GM12864 (cell line): ENCODE data around the gene GLO1.

Source experiments
- DNase-seq: peaks from one replicate; pipeline ENCODE4 v3.0.0-alpha.2; 2011; ENCODE audit warnings: low read depth
- H3K4me3 ChIP-seq: 2 replicates; pipeline ENCODE4 v1.5.1; 2011; ENCODE audit warnings: mild to moderate bottlenecking, low read depth, low read length, control low read depth
- TF ChIP-seq, protein P1 (sequence below): IDR thresholded peaks from 2 replicates; pipeline ENCODE4 v1.5.1; 2011; ENCODE audit warnings: low read depth, mild to moderate bottlenecking, moderate library complexity, low read length, control low read depth, inconsistent platforms; ENCODE audit errors: missing control alignments

GLO1 gene

GRCh38 chr6:38632490-38632889, 70.5 kb downstream of the GLO1 start:
- TF ChIP-seq, protein P1, sequence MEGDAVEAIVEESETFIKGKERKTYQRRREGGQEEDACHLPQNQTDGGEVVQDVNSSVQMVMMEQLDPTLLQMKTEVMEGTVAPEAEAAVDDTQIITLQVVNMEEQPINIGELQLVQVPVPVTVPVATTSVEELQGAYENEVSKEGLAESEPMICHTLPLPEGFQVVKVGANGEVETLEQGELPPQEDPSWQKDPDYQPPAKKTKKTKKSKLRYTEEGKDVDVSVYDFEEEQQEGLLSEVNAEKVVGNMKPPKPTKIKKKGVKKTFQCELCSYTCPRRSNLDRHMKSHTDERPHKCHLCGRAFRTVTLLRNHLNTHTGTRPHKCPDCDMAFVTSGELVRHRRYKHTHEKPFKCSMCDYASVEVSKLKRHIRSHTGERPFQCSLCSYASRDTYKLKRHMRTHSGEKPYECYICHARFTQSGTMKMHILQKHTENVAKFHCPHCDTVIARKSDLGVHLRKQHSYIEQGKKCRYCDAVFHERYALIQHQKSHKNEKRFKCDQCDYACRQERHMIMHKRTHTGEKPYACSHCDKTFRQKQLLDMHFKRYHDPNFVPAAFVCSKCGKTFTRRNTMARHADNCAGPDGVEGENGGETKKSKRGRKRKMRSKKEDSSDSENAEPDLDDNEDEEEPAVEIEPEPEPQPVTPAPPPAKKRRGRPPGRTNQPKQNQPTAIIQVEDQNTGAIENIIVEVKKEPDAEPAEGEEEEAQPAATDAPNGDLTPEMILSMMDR, result no peak
- H3K4me3 ChIP-seq, result no peak overlapping the region
- DNase-seq, result no peak

- DNase-seq, result no peak
- H3K4me3 ChIP-seq, result no peak overlapping the region
- TF ChIP-seq, protein P1, result no peak
Observed at GRCh38 chr6:38631186-38631783, 71.7 kb downstream of the GLO1 start.
